PC-3 (cell line): Measurements from ENCODE around the gene ARHGAP15.

ENCODE experiments used
- EZH2 ChIP-seq: fragments of 300-600 bp; sonication (generic); IDR thresholded peaks from one replicate; pipeline ENCODE4 v1.6.1; 2017; ENCODE audit warnings: antibody characterized with exemption, mild to moderate bottlenecking, low read length; ENCODE audit not compliant: unreplicated experiment
- EZH2phosphoT487 ChIP-seq: fragments of 300-600 bp; sonication (generic); IDR thresholded peaks from 2 replicates; pipeline ENCODE4 v1.6.1; 2018; ENCODE audit warnings: mild to moderate bottlenecking, antibody characterized with exemption, low read length, borderline replicate concordance
- TF ChIP-seq, protein P1 (sequence below): fragments of 300-600 bp; sonication (generic); conservative IDR thresholded peaks from 2 replicates; pipeline ENCODE4 v1.5.1; 2017; ENCODE audit warnings: antibody characterized with exemption, low read depth, mild to moderate bottlenecking, low read length

DNA sequence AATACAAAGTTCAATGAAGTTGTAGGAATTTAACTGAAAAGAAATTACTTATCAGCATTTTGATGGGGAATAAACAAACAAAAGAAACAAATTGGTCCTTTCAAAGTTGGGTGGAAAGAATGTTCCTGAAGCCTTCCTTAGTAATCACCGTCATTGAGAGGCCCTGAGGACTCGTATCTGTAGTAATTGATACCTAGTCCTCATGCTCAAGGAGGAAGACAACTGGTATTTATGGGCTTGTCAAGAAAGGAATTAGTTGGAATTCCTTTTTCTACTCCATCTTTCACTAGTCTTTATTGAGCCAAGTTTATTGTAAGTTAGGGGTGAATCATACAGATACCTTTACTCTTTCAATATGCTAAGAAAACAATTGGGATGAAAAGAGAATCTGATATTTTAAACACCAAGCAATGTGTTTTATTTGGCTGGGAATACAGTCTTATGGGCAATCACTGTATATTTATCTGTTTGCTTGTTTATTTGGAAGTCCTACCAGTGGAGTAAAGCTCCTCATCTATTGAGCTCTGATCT lies 324.8 kb downstream of the ARHGAP15 start:
- TF ChIP-seq, protein P1, sequence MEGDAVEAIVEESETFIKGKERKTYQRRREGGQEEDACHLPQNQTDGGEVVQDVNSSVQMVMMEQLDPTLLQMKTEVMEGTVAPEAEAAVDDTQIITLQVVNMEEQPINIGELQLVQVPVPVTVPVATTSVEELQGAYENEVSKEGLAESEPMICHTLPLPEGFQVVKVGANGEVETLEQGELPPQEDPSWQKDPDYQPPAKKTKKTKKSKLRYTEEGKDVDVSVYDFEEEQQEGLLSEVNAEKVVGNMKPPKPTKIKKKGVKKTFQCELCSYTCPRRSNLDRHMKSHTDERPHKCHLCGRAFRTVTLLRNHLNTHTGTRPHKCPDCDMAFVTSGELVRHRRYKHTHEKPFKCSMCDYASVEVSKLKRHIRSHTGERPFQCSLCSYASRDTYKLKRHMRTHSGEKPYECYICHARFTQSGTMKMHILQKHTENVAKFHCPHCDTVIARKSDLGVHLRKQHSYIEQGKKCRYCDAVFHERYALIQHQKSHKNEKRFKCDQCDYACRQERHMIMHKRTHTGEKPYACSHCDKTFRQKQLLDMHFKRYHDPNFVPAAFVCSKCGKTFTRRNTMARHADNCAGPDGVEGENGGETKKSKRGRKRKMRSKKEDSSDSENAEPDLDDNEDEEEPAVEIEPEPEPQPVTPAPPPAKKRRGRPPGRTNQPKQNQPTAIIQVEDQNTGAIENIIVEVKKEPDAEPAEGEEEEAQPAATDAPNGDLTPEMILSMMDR = no peak
- no peak for TF ChIP-seq EZH2phosphoT487
- no peak for TF ChIP-seq EZH2
